Raji (cell line): ENCODE data around the gene PTPN7.

Experiments used
- POLR2A ChIP-seq: IDR thresholded peaks from 2 replicates; pipeline ENCODE4 v1.6.1; 2011; ENCODE audit warnings: low read depth, low read length, control low read depth; ENCODE audit not compliant: insufficient read depth

Gene PTPN7

GRCh38 chr1:202179828-202180750 lies 19.7 kb upstream of the PTPN7 start:
- no peak for TF ChIP-seq POLR2A

GRCh38 chr1:202176949-202177927 lies 16.8 kb upstream of the PTPN7 start:
- no peak for TF ChIP-seq POLR2A

- TF ChIP-seq POLR2A, result no peak
Observed at GRCh38 chr1:202173993-202174392, 13.6 kb upstream of the PTPN7 start.

GRCh38 chr1:202172015-202172355 lies 11.6 kb upstream of the PTPN7 start:
- TF ChIP-seq POLR2A, result no peak

DNA sequence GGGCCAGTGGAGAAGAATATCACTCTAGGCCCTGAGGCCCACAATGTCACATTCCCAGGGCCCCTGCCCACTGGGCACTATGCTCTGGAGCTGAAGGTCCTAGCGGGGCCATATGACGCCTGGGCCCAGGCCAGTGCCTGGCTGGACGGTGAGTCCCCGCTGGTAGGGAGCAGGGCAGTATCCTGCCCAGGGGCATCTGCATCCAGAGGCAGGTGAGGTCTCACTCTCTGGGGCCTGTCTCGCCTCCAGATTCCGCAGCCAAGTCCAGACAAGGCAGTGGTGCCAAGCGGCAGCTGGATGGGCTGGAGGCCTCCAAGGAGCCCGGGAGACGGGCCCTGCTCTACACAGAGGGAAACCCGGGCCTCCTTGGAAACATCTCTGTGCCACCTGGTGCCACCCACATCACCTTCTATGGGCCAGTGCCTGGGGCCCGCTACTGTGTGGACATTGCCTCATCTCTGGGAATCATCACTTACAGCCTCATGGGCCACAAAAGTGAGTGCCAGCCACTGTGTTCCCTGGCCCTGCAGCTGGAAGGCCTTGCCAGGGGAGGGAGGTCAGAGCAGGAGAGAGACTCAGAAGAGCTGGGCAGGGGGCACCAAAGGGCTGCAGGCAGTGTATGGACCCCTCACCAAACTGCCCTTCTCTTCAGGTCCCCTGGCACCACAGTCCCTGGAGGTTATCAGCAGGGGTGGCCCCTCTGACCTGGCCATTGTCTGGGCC lies 11.1 kb upstream of the PTPN7 start:
- no peak for TF ChIP-seq POLR2A

GRCh38 chr1:202170726-202171125 lies 10.3 kb upstream of the PTPN7 start:
- no peak for TF ChIP-seq POLR2A

- TF ChIP-seq POLR2A, result no peak
Observed at GRCh38 chr1:202168861-202169260, 8.5 kb upstream of the PTPN7 start.

DNA sequence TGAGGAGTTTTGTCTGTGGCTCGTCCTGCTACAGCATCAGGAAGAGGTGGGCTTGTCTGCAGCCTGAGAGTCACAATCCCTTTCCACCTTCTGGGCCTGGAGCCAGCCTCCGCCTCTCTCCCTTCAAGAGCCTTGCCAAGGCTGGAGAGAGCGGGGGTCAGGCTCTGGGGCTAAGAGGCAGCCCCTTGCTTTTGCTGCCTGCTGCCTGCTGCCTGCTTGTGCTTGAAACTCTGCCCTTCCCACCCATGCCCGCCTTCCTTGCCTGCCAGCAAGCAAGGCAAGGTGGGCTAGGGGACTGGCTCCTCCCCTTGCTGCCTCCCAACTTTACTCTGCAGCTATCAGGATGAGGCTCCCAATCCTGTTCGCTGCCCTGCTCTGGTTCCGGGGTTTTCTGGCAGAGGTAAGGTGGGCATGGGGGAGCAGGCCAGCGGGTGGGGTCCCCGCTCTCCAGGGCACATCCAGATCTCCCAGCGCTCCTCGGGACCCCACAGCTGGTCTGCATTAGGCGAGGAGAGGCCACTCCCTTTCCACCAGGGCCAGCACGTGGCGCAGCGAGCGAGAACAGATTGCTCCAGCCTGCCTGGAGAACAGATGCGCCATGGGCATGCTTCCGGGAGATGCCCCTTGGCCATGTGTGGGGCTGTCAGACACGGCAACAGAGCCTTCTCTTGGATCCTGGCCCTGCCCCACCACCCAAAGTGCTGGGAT lies 7.5 kb upstream of the PTPN7 start:
- no peak for TF ChIP-seq POLR2A

DNA sequence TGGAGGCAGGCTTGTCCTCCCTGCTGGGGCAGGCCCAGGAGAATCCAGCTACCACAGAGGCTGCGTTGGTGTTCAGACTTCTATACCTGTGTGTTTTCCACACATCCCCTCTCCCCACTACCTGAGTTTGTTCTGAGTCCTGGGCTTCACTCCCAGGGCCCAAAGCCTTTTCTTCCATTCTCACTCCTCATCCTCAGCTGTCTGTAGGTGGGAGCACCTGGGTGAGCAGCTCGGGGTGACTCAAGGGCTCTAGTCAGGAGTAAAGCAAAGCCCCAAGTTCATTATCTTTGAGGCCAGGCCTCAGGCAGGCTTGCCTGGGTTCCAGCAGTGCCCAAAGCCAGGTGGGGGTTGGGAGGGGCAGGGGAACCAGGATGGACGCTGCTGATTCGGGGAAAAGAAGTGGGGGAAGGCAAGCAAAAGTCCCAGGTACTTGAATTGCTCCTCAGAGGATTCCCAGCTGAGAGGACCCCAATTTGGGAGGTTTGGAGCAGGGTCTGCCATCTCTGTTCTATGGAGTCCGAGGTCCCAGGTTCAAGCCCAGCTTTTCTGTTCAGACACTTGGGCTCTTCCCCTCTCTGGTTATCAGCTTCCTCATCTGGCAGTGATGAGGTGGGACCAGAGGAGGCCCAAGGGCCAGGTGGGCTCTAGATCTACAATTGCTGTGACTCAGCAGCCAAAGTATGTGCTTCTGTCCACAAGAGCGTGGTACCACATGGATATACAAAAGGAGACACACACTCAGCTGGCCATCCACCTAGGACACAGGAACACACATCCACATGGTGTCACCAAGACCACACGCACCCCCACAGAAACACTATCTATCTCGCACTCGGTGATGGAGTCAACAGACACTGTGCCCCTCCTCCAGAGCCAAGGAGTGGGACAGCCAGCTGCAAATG lies 5.8 kb upstream of the PTPN7 start:
- TF ChIP-seq POLR2A, result no peak

- TF ChIP-seq POLR2A, result no peak
Observed at GRCh38 chr1:202165267-202165941, 5.0 kb upstream of the PTPN7 start.

GRCh38 chr1:202164271-202165037 lies 4.1 kb upstream of the PTPN7 start:
- TF ChIP-seq POLR2A, result no peak
